WTC11 (cell line): ENCODE results near the gene SLC44A3.

Source experiments
- FOXJ3 ChIP-seq: sonication (generic); formaldehyde crosslinking; IDR thresholded peaks from 2 replicates; pipeline ENCODE4 v1.9.0; 2021; ENCODE audit warnings: missing genetic modification reagents, mild to moderate bottlenecking, borderline replicate concordance
- JUN ChIP-seq: sonication (generic); formaldehyde crosslinking; IDR thresholded peaks from 2 replicates; pipeline ENCODE4 v1.8.0; 2023; ENCODE audit warnings: mild to moderate bottlenecking, missing genetic modification reagents
- TCF7 ChIP-seq: sonication (generic); formaldehyde crosslinking; IDR thresholded peaks from 2 replicates; pipeline ENCODE4 v1.8.0; 2022; ENCODE audit warnings: mild to moderate bottlenecking, low read depth, missing genetic modification reagents, moderate library complexity
- TEAD1 ChIP-seq: sonication (generic); formaldehyde crosslinking; IDR thresholded peaks from 2 replicates; pipeline ENCODE4 v1.8.0; 2022; ENCODE audit warnings: mild to moderate bottlenecking, missing genetic modification reagents
- ZNF532 ChIP-seq: fragments of 250-450 bp; sonication (Bioruptor Pico); IDR thresholded peaks from 2 replicates; pipeline ENCODE4 v1.9.0; 2021; ENCODE audit warnings: mild to moderate bottlenecking, borderline replicate concordance
- TF ChIP-seq, protein P1 (sequence below): fragments of 200-600 bp; IDR thresholded peaks from 2 replicates; pipeline ENCODE4 v1.8.0; 2022; ENCODE audit warnings: antibody characterized with exemption

GRCh38 chr1:94935476-94935875, 115.3 kb downstream of the SLC44A3 start:
- TF ChIP-seq JUN (CRISPR knock-in tag) (no peak), FOXJ3 (CRISPR knock-in tag) (no peak), TCF7 (CRISPR knock-in tag) (no peak), ZNF532 (CRISPR knock-in tag) (no peak), TEAD1 (no peak)
- TF ChIP-seq, protein P1, sequence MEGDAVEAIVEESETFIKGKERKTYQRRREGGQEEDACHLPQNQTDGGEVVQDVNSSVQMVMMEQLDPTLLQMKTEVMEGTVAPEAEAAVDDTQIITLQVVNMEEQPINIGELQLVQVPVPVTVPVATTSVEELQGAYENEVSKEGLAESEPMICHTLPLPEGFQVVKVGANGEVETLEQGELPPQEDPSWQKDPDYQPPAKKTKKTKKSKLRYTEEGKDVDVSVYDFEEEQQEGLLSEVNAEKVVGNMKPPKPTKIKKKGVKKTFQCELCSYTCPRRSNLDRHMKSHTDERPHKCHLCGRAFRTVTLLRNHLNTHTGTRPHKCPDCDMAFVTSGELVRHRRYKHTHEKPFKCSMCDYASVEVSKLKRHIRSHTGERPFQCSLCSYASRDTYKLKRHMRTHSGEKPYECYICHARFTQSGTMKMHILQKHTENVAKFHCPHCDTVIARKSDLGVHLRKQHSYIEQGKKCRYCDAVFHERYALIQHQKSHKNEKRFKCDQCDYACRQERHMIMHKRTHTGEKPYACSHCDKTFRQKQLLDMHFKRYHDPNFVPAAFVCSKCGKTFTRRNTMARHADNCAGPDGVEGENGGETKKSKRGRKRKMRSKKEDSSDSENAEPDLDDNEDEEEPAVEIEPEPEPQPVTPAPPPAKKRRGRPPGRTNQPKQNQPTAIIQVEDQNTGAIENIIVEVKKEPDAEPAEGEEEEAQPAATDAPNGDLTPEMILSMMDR = no peak
